ENCODE measurements around the gene FBXO41. TPM values are rescaled to one million over a fixed set of nuclear protein-coding genes. Genes with fewer than 3 reads are reported as not detected.

Gene FBXO41
- polyA plus RNA-seq, 4 donors: 1.1 to 2.7 (median 1.8) TPM

DNA sequence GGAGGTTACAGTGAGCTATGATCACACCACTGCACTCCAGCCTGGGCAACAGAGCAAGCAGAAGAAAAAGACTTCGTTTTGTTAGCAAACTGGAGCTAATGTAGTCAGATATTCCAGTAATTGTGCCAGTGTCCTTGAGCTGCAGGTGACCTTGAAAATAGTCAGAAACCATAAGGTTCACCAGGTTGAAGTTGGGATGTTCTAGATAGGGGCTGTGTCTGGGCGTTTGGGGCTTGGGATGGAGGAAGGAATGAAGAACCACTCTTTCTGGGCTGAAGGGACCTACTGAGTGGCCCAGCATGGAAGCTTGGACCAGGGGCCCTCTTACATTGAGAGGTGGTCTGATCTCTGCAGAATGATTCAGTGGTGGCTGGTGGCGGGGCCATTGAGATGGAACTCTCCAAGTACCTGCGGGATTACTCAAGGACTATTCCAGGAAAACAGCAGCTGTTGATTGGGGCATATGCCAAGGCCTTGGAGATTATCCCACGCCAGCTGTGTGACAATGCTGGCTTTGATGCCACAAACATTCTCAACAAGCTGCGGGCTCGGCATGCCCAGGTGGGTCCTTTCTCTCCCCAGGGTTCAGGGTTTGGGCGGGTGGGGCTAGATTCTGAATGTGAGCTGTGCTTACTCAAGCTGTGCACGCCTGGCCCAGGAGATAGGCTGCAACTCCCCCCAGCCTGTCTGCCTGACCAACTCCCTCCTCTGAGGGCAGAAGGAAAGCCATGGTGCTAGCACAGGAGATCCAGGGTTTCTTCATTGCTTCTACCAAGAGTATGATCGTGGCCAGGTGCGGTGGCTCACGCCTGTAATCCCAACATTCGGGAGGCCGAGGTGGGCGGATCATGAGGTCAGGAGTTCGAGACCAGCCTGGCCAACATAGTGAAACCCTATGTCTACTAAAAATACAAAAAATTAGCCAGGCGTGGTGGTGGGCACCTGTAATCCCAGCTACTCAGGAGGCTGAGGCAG, 33.1 kb downstream of the FBXO41 start:
- DNase-seq (ENCODE audit: low read depth in 4 of 4, low spot score in 3 of 4): no peak

DNA sequence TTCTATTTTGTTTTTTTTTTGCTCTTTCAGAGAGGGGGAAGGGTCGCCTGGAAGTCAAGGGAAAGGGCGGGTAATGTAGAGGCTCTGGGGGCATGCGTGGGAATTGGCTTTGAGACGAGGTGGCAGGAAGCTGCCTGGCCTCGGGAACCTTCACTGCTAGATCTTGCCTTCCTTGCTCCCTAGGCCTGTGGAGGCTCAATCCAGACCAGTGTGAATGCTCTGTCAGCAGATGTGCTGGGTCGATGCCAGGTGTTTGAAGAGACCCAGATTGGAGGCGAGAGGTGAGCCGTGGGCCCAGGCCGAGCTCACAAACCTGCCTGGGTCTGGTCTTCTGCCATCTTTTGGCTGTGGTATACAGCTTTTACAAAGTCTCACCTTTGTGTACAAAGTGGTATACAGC, 34.6 kb downstream of the FBXO41 start:
- DNase-seq (ENCODE audit: low read depth in 4 of 4, low spot score in 3 of 4): no peak

GRCh38 chr2:73246850-73247249, 37.4 kb downstream of the FBXO41 start:
- DNase-seq (ENCODE audit: low read depth in 4 of 4, low spot score in 3 of 4): no peak

DNA sequence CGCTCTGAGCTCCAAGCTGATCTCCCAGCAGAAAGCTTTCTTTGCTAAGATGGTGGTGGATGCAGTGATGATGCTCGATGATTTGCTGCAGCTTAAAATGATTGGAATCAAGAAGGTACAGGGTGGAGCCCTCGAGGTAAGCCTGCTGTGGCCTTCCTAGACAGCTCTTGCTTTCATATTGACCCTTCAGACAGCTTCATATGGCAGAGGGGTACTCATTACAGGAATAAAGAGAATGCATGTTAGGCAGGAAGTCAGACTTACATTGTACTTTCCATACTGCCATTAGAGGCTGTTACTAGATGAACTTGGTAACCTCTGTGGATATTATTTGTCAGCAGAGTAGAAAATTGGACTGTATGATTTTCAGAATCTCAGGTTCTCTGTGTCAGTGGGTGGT, 39.7 kb downstream of the FBXO41 start:
- no peak for DNase-seq (ENCODE audit: low read depth in 4 of 4, low spot score in 3 of 4)

DNA sequence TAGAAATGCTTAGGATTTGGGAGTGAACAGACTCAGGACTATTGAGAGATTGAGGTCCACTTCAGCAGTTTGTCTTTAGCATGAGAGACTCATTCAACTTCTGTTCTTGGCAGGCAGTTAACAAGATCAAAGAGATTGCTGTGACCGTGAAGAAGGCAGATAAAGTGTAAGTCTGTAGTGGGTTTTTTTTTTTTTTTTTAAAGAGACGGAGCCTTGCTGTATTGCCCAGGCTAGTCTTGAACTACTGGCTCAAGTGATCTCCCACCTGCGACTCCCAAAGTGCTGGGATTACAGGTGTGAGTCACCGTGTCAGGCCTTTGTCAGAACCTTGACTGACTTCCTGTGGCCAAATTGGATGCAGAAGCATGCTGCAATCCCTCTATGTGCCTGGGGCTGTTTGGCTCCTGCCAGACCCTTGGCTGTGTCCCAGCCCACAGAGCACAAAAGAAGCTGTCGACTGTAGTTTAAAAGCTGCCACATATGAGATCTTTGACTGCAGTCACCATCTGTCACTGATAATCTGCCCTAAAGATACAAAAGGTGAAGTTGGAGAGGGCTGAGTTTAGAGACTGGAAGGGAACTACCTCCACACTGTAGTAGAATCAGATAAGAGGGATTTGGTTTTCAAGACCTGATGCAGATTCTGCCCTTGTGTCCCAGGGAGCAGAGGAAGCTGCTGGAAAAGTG, 40.3 kb downstream of the FBXO41 start:
- DNase-seq (ENCODE audit: low read depth in 4 of 4, low spot score in 3 of 4): no peak

GRCh38 chr2:73239776-73240175, 44.5 kb downstream of the FBXO41 start:
- no peak for DNase-seq (ENCODE audit: low read depth in 4 of 4, low spot score in 3 of 4)

DNA sequence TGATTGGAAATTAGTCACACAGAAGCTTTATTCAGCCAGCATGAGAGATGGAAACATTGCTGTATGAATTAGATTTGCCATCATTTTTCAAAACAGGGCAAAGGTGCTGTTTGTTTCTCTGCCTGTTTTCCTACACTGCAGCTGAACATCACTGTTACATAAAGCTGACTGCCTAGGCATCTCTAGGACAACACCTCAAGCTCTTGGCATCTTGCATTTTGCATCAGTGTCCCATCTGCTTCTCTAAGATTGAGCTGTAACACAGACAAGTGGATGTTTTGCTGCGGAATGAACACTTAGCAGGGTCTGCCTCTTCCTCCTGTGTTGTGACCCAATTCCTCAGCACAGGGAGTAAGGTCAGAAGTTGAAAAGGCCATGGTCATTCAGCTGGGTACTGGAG, 45.3 kb downstream of the FBXO41 start:
- no peak for DNase-seq (ENCODE audit: low read depth in 4 of 4, low spot score in 3 of 4)

- DNase-seq (ENCODE audit: low read depth in 4 of 4, low spot score in 3 of 4): no peak
These were observed 46.1 kb downstream of the FBXO41 start for GRCh38 chr2:73238149-73238548.

DNA sequence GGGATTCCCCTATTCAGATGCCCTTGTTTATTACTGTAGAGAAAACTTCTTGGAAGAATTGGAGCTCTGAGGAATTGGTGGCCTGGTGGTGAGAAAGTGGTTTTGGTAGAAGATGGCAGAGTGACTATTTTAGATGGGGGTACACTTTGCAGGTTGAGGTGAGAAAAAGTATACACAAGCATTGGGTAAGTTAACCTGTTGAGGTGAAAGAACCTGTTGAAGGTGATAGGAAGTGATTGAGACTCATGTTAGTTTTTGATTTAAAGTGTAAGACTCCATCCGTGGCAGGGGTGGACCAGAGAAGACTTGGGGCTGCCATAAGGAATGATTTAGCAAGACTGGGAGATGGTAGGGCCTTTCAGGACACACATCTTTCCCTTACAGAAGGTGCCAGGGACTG, 47.1 kb downstream of the FBXO41 start:
- DNase-seq (ENCODE audit: low read depth in 4 of 4, low spot score in 3 of 4): no peak

- DNase-seq (ENCODE audit: low read depth in 4 of 4, low spot score in 3 of 4): no peak
These were observed 48.8 kb downstream of the FBXO41 start for GRCh38 chr2:73235315-73236028.

GRCh38 chr2:73233932-73234832, 50.1 kb downstream of the FBXO41 start, which contains the start of gene CCT7:
CCT7 (plus strand) TSS chr2:73234308; CDS start chr2:73234379, 71 bp downstream.
- peak; percentile 72 to 89 (median 82) for DNase-seq (ENCODE audit: low read depth in 4 of 4, low spot score in 3 of 4)

DNA sequence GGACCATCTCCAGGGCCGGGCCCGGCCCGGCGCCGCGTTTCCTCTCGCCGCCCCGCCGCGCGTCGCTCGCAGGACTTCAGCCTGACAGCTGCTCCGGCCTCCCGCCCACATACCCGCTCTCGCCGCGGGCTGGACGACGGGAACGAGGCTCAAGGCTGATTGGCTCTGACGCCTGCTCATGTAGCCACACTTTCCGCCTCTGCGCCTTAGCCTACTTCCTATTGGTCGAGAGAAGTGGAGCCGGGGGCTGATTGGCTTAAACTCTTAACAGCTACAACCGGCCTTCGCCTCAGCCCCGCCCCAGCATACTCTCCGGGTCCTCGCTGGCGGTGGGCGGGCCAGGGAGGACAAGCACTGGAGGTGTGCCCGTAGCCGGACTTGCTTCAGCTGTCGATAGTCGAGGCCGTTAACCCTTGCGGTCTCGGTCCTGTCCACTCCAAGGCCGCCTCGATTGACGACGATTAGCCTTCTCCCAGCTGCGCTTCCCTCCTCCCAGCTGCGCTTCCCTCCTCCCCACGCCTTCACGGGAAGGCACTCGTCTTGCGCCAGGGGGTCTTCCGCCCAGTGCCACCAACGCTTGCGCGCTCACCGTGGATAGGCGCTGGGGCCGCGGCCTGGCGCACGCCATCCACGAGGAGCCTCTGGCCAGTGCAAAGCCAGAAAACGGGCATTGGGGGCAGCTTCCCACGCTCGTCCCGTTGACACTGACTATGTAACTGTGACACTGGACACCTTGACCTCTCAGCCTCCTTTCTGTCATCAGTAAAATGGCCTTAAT, 50.9 kb downstream of the FBXO41 start, which contains the start of gene PRADC1:
PRADC1 (minus strand) TSS at position 86 of the 778 bp plus-strand sequence; CDS start at position 7, 79 bp downstream.
- DNase-seq (ENCODE audit: low read depth in 4 of 4, low spot score in 3 of 4): peak; percentile 97 to 99 (median 98)

- DNase-seq (ENCODE audit: low read depth in 4 of 4, low spot score in 3 of 4): no peak
These were observed 51.7 kb downstream of the FBXO41 start for GRCh38 chr2:73232403-73233153.

- DNase-seq (ENCODE audit: low read depth in 4 of 4, low spot score in 3 of 4): no peak
These were observed 55.6 kb downstream of the FBXO41 start for GRCh38 chr2:73228631-73229030.

- no peak for DNase-seq (ENCODE audit: low read depth in 4 of 4, low spot score in 3 of 4)
These were observed 57.2 kb downstream of the FBXO41 start for GRCh38 chr2:73227086-73227485.

- DNase-seq (ENCODE audit: low read depth in 4 of 4, low spot score in 3 of 4): no peak
These were observed 58.5 kb downstream of the FBXO41 start for GRCh38 chr2:73225513-73226360.

DNA sequence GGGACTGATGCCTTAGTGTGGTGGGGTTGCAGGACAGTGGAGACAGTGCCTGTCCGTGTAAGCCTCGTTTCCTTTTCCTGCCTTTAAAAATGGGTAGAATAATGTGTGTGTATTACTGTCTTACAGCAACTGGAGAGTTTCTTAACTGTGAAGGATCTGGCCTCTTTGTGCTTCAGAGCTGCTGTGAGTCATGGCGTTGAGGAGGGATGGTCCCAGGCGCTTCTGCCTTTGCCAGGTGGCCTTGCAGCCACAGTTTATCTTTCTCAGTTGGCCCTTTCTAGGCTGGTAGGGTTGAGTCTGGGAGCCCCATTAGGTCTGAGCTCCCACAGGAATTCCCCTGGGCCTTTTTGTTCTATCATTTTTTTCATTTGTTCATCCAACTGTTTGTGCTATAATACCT, 60.5 kb downstream of the FBXO41 start:
- no peak for DNase-seq (ENCODE audit: low read depth in 4 of 4, low spot score in 3 of 4)

Data from left renal pelvis (tissue), 4 donors.